ENCODE measurements around the gene NUP98.
"Not testable (repeated sequence)": the region's sequence is repeated elsewhere in the genome, so short reads cannot be mapped to it uniquely, and the experiment has no call there.

The NUP98 gene

GRCh38 chr11:3825473-3826154, 28.3 kb upstream of the NUP98 start:
- DNase-seq, result no peak

DNA sequence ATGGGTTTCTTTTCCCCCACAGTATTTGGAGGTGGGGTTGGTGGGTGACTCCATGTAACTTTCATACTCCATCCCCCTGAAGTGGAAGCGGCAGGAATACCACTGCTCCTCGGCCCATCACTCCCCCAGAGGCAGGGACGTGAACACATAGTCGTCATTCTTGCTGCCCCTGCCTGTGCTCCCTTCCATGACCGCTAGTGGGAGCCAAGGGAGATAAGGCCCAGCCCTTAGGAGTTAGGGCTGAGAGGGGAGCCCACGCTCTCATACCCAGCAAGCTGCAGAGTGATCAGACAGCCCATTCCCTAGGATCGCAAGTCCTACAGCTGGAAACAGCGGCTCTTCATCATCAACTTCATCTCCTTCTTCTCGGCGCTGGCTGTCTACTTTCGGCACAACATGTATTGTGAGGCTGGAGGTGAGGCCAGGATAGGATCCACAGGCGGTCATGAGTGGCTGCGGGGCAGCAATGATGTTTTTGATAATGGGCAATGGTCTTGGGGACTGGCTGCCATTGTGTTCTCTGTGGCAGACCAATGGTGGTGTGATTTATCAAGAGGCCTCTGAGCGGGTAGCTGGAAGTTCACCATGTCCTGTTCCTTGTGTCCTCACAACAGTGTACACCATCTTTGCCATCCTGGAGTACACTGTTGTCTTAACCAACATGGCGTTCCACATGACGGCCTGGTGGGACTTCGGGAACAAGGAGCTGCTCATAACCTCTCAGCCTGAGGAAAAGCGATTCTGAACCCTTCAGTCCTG, 27.5 kb upstream of the NUP98 start:
- peak; percentile 85 to 86 for DNase-seq

- no peak for DNase-seq
Observed at GRCh38 chr11:3823762-3824506, 26.6 kb upstream of the NUP98 start.

DNA sequence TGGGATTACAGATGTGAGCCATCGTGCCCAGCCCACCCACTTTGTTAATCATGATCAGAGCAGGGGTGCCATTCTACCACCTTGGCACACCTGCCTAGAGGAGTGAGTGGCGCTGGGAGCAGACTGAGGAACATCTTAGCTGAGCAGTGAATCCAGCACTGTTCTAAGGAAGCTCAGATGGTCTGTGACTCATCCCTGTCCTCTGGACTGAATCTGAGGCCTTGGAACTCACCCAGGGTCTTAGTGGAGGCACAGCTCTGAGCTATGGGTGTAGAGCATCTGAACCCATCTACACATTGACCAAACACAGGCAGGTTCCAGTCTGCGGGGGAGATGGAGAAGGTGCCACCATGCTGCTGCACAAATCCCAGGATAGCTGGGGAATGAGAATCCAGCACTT, 25.9 kb upstream of the NUP98 start:
- DNase-seq, result no peak

- no peak for DNase-seq
Observed at GRCh38 chr11:3822312-3822711, 25.0 kb upstream of the NUP98 start.

- DNase-seq, result no peak
Observed at GRCh38 chr11:3820971-3821370, 23.6 kb upstream of the NUP98 start.

- no peak for DNase-seq
Observed at GRCh38 chr11:3817181-3817800, 19.9 kb upstream of the NUP98 start.

GRCh38 chr11:3816673-3817072, 19.3 kb upstream of the NUP98 start:
- no peak for DNase-seq

- no peak for DNase-seq
Observed at GRCh38 chr11:3815845-3816244, 18.5 kb upstream of the NUP98 start.

DNA sequence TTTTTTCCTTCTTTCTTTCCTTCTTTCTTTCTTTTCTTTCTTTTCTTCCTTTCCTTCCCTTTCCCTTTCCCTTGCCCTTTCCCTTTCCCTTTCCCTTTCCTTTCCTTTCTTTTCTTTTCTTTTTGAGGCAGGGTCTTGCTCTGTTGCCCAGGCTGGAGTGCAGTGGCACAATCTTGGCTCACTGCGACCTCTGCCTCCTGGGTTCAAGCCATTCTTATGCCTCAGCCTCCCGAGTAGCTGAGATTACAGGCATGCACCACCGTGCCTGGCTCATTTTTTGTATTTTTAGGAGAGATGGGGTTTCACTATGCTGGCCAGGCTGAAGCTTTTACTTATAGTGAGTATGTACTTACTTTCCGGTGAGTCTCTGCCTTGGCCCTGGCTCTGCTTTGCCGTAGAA, 17.5 kb upstream of the NUP98 start:
- not testable (repeated sequence) for DNase-seq

- DNase-seq, result no peak
Observed at GRCh38 chr11:3810951-3811350, 13.6 kb upstream of the NUP98 start.

GRCh38 chr11:3810446-3810845, 13.1 kb upstream of the NUP98 start:
- DNase-seq, result no peak

DNA sequence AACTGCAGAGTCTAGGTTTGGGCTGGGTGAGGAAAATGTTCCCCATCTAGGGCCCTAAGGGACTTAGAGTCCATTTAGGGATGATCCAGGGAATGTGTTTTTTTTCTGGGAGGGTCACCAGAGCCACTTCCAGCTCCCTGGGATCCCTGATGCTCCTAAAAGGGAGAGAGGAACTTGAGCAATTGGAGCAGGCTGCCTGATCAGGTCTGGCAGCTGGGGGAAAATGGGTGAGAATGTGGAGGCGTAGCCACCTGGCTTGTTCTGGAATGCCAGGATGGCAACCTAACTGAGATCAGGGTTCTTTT, 12.2 kb upstream of the NUP98 start:
- DNase-seq, result no peak

DNA sequence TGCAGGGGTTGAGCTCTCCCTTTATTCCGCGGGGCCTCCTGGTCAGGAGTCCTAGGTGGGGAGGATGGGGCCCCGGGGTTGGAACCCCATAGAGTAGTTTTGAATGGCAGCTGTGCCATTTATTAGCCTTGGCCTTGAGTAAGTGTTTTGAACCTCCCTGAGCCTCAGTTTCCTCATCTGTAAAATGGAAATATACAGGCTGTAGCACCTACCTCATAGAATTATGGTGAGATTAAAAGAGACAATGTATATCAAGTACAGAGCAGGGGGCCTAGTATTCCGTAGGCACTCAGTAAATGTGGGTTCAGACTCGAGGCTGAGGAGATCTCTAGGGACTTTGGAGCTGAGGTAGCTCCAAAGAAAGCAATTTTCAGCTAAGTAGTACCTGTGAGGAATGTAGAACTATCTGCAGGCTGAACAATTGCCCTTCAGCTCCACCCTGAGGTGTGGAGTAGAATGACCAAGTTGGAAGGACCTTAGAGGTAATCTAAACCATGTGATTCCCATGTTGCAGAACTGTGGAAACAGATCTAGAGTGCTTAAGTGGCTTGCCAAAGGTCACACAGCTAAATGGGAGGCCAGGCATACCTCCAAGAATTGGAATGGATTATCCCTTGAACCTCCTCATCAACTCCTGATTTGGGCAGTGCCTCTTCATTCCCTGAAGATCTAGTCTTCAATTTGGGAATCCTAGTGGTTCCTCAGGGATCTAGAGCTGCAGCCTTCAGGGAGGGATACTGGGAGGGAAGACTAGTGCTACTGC, 11.7 kb upstream of the NUP98 start:
- DNase-seq, result peak; percentile 64 to 70

GRCh38 chr11:3807909-3808860, 10.8 kb upstream of the NUP98 start, which contains the start of gene PGAP2:
TSS of gene PGAP2 (plus strand) at chr11:3808560. CDS start at chr11:3811260, 2,700 bp downstream.
- DNase-seq, result peak; percentile 62 to 64

GRCh38 chr11:3803726-3804495, 6.6 kb upstream of the NUP98 start:
- no peak for DNase-seq

DNA sequence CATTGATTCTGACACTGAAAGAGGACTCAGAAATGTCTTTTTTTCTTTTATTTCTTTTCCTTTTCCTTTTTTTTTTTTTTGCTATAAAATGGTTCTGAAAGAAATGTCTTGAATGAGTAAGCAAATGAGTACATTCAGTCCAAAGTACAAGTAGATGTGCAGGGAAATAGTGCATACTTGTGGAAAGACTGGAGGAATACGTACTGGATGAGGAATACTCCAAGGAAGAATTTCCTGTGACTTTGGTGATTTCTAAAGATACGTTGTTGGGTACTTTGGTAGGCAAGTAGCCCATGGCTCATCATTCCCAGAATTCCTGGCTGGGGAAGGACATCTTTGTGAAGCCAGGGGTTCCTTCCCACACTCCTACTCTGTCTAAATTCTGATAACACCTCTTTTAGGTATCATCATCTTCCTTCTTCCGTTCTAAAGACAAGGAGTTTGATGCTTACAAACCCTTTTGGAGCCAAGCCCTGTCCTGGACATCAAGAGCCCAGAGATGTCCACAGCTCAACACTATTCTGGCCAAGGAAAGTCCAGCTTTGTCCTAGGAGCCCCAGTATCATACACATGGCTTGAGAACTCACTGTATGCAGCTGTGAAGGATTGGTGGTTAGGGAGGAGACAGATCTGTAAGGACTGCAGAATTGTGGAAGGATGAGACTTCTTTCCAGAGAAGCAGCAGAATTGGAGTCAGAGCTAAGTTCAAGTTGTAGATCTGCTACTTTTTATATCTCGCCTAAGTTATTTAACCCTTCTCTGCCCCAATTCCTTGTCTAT, 4.8 kb upstream of the NUP98 start:
- no peak for DNase-seq

- no peak for DNase-seq
Observed at GRCh38 chr11:3799873-3800272, 2.5 kb upstream of the NUP98 start.

GRCh38 chr11:3799143-3799542, 1.8 kb upstream of the NUP98 start:
- DNase-seq, result no peak

DNA sequence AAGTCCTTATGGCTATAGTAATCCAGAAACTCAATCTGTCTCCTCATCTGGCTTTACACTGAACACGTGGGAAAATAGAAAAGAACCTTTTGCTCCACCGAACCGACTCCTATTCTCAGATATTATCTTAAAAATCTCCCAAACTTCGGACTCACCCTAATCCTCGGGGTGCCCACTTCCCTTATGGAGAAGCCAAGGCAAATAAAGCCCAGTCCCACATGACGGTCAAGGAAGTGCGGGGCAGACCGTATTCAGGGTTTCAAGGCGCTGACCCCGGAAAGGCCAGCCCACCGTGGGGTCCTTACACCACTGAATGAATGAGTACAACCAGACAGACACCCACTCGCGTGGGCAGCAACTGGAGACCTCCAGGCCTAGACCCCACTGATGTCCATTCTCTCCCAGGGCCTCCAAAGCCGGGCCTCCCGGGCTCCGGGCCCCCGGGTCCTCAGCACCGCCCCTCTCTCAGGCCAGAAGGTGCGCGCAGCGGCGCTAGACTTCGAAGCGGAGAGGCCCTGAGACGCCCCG, 489 bp downstream of the NUP98 start:
- DNase-seq, result no peak
